ENCODE measurements around the gene RARRES2.
"Not testable (repeated sequence)": the region's sequence is repeated elsewhere in the genome, so short reads cannot be mapped to it uniquely, and the experiment has no call there.

RARRES2 gene

DNA sequence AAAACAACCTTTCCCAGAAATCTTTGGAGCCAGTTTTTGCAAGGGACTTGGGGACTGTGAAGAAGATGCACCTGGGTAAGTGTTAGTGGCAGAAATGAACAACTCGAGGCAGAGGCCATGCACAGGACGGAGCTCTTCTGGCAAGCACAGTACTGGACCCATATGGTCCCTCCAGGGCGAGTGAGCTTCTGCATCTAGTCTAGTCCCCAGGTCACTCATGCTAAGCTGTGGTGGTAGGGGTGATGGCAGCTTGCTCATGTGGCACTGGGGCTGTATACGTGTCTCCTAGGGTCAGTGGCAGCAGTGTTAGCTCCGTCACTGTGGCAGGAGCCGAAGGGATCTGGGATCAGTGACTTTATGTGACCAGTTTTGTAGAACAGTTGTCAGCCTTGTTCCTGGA is 27.6 kb downstream of the RARRES2 start:
- no peak for DNase-seq

- DNase-seq: no peak
These were observed 28.0 kb downstream of the RARRES2 start for GRCh38 chr7:150313367-150313809.

DNA sequence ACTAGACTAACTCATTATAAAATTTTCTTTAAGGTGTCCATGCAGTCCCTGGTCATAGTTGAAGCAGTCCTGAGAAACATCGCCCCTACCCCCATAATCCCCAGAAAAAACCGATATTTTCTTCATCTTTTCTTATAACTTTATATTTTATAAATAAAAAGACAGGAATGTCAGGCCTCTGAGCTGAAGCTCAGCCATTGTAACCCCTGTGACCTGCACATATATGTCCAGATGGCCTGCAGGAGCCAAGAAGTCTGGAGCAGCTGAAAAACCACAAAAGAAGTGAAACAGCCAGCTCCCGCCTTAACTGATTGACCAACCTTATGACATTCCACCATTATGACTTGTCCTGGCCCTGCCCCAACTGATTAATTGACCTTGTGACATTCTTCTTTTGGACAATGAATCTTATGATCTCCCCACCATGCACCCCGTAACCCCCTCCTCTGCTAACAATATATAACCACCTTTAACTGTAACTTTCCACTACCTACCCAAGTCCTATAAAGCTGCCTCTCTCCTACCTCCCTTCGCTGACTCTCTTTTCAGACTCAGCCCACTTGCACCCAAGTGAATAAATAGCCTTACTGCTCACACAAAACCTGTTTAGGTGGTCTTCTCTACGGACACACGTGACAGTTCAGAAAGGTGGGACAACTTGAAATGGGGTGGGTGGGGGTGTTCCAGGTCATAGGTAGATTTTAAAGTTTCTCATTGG is 28.6 kb downstream of the RARRES2 start:
- not testable (repeated sequence) for DNase-seq

- no peak for DNase-seq
These were observed 29.7 kb downstream of the RARRES2 start for GRCh38 chr7:150311711-150312110.

DNA sequence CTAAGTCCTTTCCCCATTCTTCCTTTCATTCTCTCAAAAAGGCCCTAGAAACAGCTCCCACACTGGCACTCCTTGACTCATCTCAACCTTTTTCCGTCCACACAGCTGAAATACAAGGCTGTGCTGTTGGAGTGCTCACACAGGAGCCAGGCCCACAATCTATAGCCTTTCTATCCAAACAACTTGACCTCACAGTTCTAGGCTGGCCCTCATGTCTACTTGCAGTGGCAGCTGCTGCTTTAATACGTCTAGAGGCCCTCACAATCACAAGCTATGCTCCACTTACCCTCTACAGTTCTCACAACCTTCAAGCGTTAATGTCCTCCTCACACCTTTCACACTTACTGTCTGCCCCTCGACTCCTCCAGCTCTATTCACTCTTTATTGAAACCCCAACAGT is 30.3 kb downstream of the RARRES2 start:
- no peak for DNase-seq

- DNase-seq: no peak
These were observed 32.9 kb downstream of the RARRES2 start for GRCh38 chr7:150308575-150308974.

DNA sequence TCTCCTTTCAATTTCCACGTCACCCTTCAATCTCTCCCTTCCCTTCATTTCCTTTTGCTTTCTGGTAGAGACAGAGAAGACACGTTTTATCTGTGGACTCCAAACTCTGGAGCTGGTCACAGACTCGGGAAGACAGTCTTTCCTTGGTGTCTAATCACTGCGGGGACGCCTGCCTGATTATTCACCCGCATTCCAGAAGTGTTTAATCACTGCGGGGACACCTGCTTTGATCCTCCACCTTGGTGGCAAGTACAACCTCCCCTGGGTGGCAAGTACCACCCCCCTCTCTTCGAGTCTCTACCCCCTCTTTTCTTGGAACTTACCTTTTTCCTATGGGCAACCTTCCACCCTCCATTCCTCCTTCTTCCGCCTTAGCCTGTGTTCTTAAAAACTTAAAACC is 33.5 kb downstream of the RARRES2 start:
- DNase-seq: no peak

DNA sequence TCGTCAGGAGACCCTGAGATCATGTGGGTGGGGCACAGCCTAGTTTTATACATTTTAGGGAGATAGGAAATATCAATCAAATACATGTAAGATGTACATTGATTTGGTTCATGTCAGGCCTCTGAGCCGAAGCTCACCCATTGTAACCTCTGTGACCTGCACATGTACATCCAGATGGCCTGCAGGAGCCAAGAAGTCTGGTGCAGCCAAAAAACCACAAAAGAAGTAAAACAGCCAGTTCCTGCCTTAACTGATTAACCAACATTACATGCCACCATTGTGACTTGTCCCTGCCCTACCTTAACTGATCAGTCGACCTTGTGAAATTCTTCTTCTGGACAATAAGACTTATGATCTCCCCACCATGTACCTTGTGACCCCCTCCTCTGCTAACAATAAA is 34.3 kb downstream of the RARRES2 start:
- DNase-seq: no peak

GRCh38 chr7:150306377-150306776 is 35.1 kb downstream of the RARRES2 start:
- not testable (repeated sequence) for DNase-seq

- not testable (repeated sequence) for DNase-seq
These were observed 35.5 kb downstream of the RARRES2 start for GRCh38 chr7:150305903-150306284.

GRCh38 chr7:150305259-150305902 is 36.0 kb downstream of the RARRES2 start:
- DNase-seq: not testable (repeated sequence)

DNA sequence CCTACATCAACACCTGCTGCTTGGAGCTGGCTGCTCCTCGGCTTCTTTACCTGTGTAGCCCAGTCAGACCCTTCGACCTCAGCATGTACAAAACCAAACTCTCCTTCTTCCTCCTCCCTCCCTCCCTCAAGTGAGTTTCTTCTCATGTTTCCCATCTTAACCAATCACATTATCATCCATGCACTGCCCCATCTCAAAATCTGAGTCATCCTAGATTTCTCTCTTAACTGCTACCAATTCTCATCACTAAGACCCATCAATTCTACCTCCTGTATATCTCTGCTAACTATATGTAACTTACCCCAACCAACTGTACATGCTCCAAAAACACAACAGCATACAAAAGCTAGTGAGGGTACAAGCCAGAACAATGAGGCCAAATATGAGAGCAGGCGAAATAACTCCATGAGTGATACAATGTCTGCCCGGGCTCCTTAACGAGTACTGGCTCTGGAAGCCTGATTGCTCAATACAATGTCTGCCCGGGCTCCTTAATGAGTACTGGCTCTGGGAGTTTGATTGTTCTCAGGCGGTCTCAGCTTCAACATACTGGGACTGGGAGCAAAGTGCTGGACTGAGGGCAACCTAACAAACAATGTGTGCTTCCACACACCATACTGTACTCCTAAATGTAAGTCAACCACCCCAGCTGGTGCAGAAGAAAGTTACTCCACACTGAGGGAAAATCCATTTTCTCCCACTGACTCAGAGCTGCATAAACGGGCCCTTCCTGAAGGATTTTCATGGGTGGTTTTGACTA is 36.8 kb downstream of the RARRES2 start:
- not testable (repeated sequence) for DNase-seq

GRCh38 chr7:150302908-150303310 is 38.5 kb downstream of the RARRES2 start:
- DNase-seq: not testable (repeated sequence)

DNA sequence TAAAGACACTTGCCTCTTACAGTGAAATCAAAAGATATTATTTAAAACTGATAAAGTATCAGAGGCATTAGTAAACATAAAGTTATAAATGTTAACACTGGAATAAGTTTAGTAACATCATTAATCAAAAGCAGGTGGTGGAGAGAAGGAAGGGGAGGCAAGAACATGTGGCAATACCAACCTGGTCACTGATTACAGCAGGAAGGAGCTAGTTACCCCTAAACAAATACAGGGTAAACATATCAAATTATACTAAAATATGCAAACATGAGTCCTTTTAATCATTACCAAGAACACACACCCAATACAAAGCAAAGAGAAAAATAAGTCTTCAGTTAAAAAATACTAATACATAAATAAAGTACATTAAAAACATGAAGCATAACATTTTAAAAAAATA is 43.5 kb downstream of the RARRES2 start:
- DNase-seq: not testable (repeated sequence)

- DNase-seq: not testable (repeated sequence)
These were observed 44.6 kb downstream of the RARRES2 start for GRCh38 chr7:150296802-150297201.

DNA sequence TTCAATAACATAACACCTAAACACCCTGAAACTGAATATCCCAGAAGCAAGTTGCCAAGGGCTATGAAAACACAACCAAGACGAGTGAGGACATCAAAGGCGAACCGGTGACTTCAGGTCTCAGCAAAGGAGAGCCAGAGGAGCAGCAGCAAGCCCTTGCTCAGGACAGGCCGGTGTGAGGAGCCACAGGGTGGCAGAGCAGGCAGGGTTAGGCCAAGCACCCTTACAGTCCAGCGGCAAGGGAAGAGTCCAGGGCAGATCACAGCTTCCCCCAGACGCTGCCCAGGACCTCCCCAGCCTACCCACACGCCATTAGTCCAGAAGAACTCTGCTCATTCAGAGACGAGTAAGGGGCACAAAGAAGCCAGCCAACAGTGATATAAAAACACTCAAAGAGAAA is 45.8 kb downstream of the RARRES2 start:
- DNase-seq: not testable (repeated sequence)

DNA sequence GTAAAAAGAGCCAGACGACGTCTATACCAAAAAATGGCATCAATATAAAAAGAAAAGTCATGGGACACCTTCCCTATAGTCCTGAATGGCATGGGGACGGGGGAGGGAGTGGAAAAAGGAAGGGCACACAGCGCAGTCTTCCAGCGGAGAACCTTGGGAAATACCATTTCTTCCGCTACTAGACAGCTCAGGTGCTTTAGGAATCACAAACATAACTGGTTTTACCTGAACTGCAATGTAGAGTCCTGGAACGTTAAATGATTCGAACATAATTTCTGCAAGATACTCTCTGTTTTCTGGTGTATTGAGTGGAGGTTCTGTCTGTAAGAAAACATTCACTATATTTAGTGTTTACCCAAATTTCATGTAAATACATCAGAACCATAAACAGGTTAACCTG is 46.4 kb downstream of the RARRES2 start:
- not testable (repeated sequence) for DNase-seq

- DNase-seq: not testable (repeated sequence)
These were observed 51.1 kb downstream of the RARRES2 start for GRCh38 chr7:150290317-150290716.

DNA sequence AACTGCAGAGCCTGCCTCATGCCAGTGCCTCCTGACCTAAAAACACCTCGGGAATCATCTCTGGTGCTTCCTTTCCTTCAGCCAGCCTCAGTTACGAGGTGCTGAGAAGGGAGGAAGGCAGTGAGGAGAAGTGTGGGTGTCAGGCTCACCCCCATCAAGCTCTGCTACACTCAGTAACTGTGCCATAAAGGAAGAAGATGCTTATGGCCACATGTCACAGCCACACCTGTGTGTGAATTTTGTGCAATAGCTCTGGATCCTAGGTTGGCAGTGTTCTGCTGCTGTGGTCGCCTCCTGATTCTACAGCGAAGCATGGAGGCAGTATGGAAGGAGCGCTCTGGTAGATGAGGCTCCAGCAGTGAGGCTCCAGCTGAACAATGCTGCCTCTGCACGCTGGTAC is 52.6 kb downstream of the RARRES2 start:
- not testable (repeated sequence) for DNase-seq

Data from activated naive CD4-positive, alpha-beta T cell treated with Interleukin-2 at 50 U/mL for 16 hours (primary cell).